Renal pelvis (tissue), 4 donors: ENCODE data around the gene GPR3. TPM values are rescaled to one million over a fixed set of nuclear protein-coding genes. Genes with fewer than 3 reads are reported as not detected.
A peak's percentile ranks its signal among the peaks of the same experiment; 100 is the strongest.

Experiments used
- DNase-seq: peaks from one replicate; pipeline ENCODE4 v3.0.0-alpha.2; 2013
- polyA plus RNA-seq, 3 donors: library from polyadenylated mRNA; unstranded; fragments of 120-200 nt; gene quantifications; one replicate each; pipeline ENCODE4 v1.2.1, GENCODE V29; 2013; ENCODE audit not compliant: insufficient read length in 3 of 3

Gene GPR3
- polyA plus RNA-seq, 3 donors, result 0.84 to 1.1 (median 1.0) TPM

- DNase-seq, result no peak
These were observed 34.1 kb upstream of the GPR3 start for GRCh38 chr1:27358038-27358927.

GRCh38 chr1:27358928-27359313 lies 33.5 kb upstream of the GPR3 start:
- no peak for DNase-seq

- no peak for DNase-seq
These were observed 32.6 kb upstream of the GPR3 start for GRCh38 chr1:27359822-27360158.

- no peak for DNase-seq
These were observed 32.0 kb upstream of the GPR3 start for GRCh38 chr1:27360159-27361043.

GRCh38 chr1:27361044-27361402 lies 31.4 kb upstream of the GPR3 start:
- DNase-seq, result no peak

- DNase-seq, result no peak
These were observed 30.9 kb upstream of the GPR3 start for GRCh38 chr1:27361553-27361952.

- DNase-seq, result no peak
These were observed 28.4 kb upstream of the GPR3 start for GRCh38 chr1:27363766-27364695.

GRCh38 chr1:27364696-27365371 lies 27.6 kb upstream of the GPR3 start:
- DNase-seq, result no peak

GRCh38 chr1:27365372-27366112 lies 26.9 kb upstream of the GPR3 start:
- DNase-seq, result peak; percentile 87

- DNase-seq, result peak; percentile 81
These were observed 26.4 kb upstream of the GPR3 start for GRCh38 chr1:27366113-27366410.

- peak; percentile 77 for DNase-seq
These were observed 25.8 kb upstream of the GPR3 start, which contains the start of gene MAP3K6 for GRCh38 chr1:27366411-27367159. Gene MAP3K6, minus strand, starts transcription at chr1:27366961. Its CDS starts 364 bp downstream, at chr1:27366597.

GRCh38 chr1:27367160-27367650 lies 25.2 kb upstream of the GPR3 start:
- no peak for DNase-seq

GRCh38 chr1:27368869-27369582 lies 23.4 kb upstream of the GPR3 start:
- DNase-seq, result no peak

- DNase-seq, result no peak
These were observed 20.2 kb upstream of the GPR3 start for GRCh38 chr1:27372022-27372807.

GRCh38 chr1:27372808-27373690 lies 19.4 kb upstream of the GPR3 start:
- DNase-seq, result no peak

GRCh38 chr1:27374362-27375086 lies 17.9 kb upstream of the GPR3 start, which contains the start of gene FCN3:
Gene FCN3, minus strand, starts transcription at chr1:27374824. Its CDS starts 6 bp downstream, at chr1:27374818.
- DNase-seq, result no peak
